SK-N-SH treated with all-trans-retinoic acid at 6 μM for 48 hours (cell line): ENCODE measurements around the gene KCMF1.

Experiments used
- CREB5 ChIP-seq: fragments of 250-450 bp; sonication (Bioruptor Pico); IDR thresholded peaks from 2 replicates; pipeline ENCODE4 v1.5.1; 2020; ENCODE audit warnings: low read depth, mild to moderate bottlenecking, moderate library complexity
- PATZ1 ChIP-seq: fragments of 250-450 bp; sonication (Bioruptor Pico); IDR thresholded peaks from 2 replicates; pipeline ENCODE4 v1.8.0; 2020; ENCODE audit warnings: mild to moderate bottlenecking, moderate library complexity, borderline replicate concordance
- ZNF565 ChIP-seq: fragments of 450-650 bp; formaldehyde crosslinking; conservative IDR thresholded peaks from 2 replicates; pipeline ENCODE4 v1.5.0; 2020; ENCODE audit warnings: low read depth, mild to moderate bottlenecking, moderate library complexity

- TF ChIP-seq ZNF565 (no peak), CREB5 (CRISPR knock-in tag) (no peak), PATZ1 (CRISPR knock-in tag) (no peak)
These were observed 78.3 kb downstream of the KCMF1 start for GRCh38 chr2:85049236-85049635.
